Thoracic aorta (tissue), 2 donors: ENCODE results near the gene SOCS3. TPM values are rescaled to one million over a fixed set of nuclear protein-coding genes. Genes with fewer than 3 reads are reported as not detected.

Experiments used
- ATAC-seq: fragments of 150-250 bp; one replicate; pipeline ENCODE4 v1.8.0; 2017; ENCODE audit warnings: low read depth; ENCODE audit not compliant: insufficient number of reproducible peaks, low FRiP score
- DNase-seq: peaks from one replicate; pipeline ENCODE4 v3.0.0-alpha.2; 2020; ENCODE audit warnings: low spot score
- H3K27ac ChIP-seq, 2 donors: fragments of 200-600 bp; sonication (generic); 1 replicate in 1 of 2; 2 replicates in 1 of 2; pipeline ENCODE4 v1.5.1; 2016; ENCODE audit warnings: mild to moderate bottlenecking in 2 of 2, moderate library complexity in 2 of 2
- H3K27me3 ChIP-seq: fragments of 200-600 bp; sonication (generic); replicated peaks from 2 replicates; pipeline ENCODE4 v1.6.0; 2016; ENCODE audit warnings: mild to moderate bottlenecking; ENCODE audit not compliant: insufficient read depth
- H3K36me3 ChIP-seq: fragments of 200-600 bp; sonication (generic); one replicate; pipeline ENCODE4 v1.5.1; 2016
- H3K4me1 ChIP-seq, 2 donors: fragments of 200-600 bp; sonication (generic); 1 replicate in 1 of 2; 2 replicates in 1 of 2; pipeline versions ENCODE4 v1.5.1 to v1.6.0; 2016; ENCODE audit warnings: low read depth in 2 of 2, mild to moderate bottlenecking in 1 of 2; ENCODE audit not compliant: control insufficient read depth in 1 of 2
- H3K4me3 ChIP-seq: fragments of 200-600 bp; sonication (generic); 2 replicates; pipeline ENCODE4 v1.5.1; 2016; ENCODE audit warnings: mild to moderate bottlenecking
- H3K9me3 ChIP-seq: fragments of 200-600 bp; sonication (generic); 2 replicates; pipeline ENCODE4 v1.5.1; 2016
- CTCF ChIP-seq: fragments of 200-600 bp; sonication (generic); IDR thresholded peaks from one replicate; pipeline ENCODE4 v1.5.1; 2019; ENCODE audit warnings: antibody characterized with exemption
- total RNA-seq, 2 donors: library from RNA; depleted of rRNA; stranded (reverse); fragments of >200 nt; gene quantifications; one replicate each; pipeline versions ENCODE4 v1.1.0 to v1.2.3, GENCODE V29; 2016

Gene SOCS3
- total RNA-seq, 2 donors from 2014 or later, result 313 to 361 TPM

- peak overlapping the region; percentile 97 for H3K4me3 ChIP-seq
- peaks cover 29 to 49% of the 10 kb centered on the region in 2 donors for H3K4me1 ChIP-seq
- ATAC-seq, result no peak
- DNase-seq, result no peak
- no peaks in the 10 kb centered on the region for H3K9me3 ChIP-seq
- peaks cover 10% of the 10 kb centered on the region for H3K36me3 ChIP-seq
- TF ChIP-seq CTCF, result no peak
- no peaks in the 10 kb centered on the region for H3K27me3 ChIP-seq
- H3K27ac ChIP-seq, result peak overlapping the region; percentile 97
Measured at GRCh38 chr17:78358538-78359320, 1.1 kb downstream of the SOCS3 start.

DNA sequence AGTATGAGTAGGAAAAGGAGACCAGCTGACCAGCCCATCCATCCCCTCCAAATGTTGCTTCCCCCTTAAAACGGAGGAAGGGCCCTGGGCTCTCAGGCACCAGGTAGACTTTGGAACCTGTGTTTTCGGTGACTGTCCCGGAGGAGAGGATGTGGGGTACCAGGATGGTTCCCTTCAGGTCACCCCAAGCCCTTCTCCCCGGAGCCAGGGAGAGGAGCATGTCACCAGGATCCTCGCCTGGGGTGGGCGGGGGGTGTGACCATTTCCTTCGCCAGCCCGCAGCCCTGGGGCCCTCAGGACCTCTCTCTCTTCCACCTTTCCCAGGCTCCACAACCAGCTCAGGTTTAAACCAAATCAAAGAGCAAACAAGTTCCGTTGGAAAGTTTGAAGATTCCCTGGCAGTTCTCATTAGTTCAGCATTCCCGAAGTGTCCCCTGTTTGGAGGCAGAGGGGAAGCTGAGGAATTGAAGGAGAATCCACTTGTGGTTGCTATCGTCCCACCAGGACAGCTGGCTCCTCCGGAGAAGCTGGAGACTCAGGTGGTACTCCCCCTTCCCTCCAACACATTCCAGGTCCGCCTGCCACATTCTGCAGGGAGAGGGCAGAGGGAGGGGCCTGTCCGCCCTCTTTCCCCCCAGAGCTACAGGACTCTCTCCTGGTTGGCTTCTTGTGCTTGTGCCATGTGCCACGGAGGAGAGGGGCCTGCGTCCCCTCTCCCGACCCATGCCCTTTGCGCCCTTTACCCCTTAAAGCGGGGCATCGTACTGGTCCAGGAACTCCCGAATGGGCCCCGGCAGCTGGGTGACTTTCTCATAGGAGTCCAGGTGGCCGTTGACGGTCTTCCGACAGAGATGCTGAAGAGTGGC lies 2.0 kb downstream of the SOCS3 start:
- Histone ChIP-seq H3K4me3 (peak overlapping the region; percentile 97), H3K9me3 (no peaks in the 10 kb centered on the region), H3K4me1 (peaks cover 36 to 55% of the 10 kb centered on the region in 2 donors), H3K27me3 (no peaks in the 10 kb centered on the region), H3K36me3 (peaks cover 10% of the 10 kb centered on the region), H3K27ac (peak overlapping the region; percentile 6 to 97)
- ATAC-seq, result no peak
- DNase-seq, result no peak
- TF ChIP-seq CTCF, result no peak

GRCh38 chr17:78357177-78357586 lies 2.7 kb downstream of the SOCS3 start:
- H3K27ac ChIP-seq, result peak overlapping the region; percentile 6 to 33
- DNase-seq (no peak), ATAC-seq (no peak)
- H3K4me3 ChIP-seq, result peak overlapping the region; percentile 97
- H3K4me1 ChIP-seq, result peaks cover 40 to 60% of the 10 kb centered on the region in 2 donors
- no peak for TF ChIP-seq CTCF
- H3K36me3 ChIP-seq, result peaks cover 10% of the 10 kb centered on the region
- no peaks in the 10 kb centered on the region for H3K27me3 ChIP-seq
- H3K9me3 ChIP-seq, result no peaks in the 10 kb centered on the region

DNA sequence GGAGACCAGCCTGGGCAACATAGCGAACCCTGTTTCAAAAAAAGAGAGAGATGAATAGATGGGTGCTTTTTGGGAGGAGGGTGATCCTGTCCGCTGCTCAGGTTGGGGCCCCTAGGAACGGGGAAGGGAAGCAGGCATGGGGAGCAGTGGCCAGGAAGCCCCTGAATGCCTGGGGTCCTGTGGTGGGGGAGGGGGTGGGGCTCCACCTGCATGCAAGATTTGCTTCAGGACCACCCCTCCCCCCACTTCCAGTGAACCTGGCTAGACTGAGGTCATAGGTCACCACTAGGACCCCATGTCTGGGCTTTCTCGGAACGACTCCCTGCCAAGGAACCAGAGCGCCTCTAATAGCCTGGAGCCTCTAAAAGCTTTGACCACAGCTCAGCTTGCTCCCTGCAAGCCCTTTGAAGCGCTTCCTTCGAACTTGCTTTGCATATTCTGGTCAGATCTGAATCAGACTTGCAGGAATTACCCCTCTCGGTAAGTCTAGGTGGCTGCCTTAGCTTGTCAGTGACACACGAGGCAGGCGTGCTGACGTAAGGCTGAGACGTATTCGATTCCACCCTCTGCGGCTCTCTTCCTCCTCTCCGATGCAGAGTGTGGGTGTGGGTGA lies 3.7 kb downstream of the SOCS3 start:
- H3K27me3 ChIP-seq, result no peaks in the 10 kb centered on the region
- H3K4me1 ChIP-seq, result peaks cover 46 to 69% of the 10 kb centered on the region in 2 donors
- no peaks in the 10 kb centered on the region for H3K9me3 ChIP-seq
- TF ChIP-seq CTCF, result no peak
- H3K27ac ChIP-seq, result no peak overlapping the region
- peaks cover 10% of the 10 kb centered on the region for H3K36me3 ChIP-seq
- no peak for DNase-seq
- ATAC-seq, result no peak
- peak overlapping the region; percentile 9 for H3K4me3 ChIP-seq

DNA sequence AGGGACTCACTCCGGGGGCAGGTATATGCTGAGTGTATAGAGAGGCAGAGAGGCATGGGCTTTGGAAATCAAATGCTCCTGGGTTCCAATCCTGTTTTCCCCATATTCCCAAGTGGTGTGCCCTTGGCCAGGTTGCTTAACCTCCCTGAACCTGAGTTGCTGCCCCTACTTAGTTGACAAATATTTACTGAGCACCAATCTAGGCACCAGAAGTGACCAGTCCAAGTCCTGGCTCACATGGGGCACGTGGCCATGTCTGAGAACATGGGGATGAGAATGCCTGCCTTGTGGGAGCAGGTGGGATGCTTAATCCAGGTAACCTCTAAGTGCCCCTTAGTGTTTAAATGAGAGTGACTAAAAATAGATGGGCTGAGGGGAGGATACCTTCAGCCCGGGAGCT lies 4.2 kb downstream of the SOCS3 start:
- no peak overlapping the region for H3K4me3 ChIP-seq

More for the DNA sequence above, 4.2 kb downstream of the SOCS3 start:
- no peak for TF ChIP-seq CTCF
- no peaks in the 10 kb centered on the region for H3K27me3 ChIP-seq
- H3K4me1 ChIP-seq, result peaks cover 46 to 66% of the 10 kb centered on the region in 2 donors
- no peak for ATAC-seq
- H3K27ac ChIP-seq, result no peak overlapping the region
- DNase-seq, result no peak
- peaks cover 10% of the 10 kb centered on the region for H3K36me3 ChIP-seq
- H3K9me3 ChIP-seq, result no peaks in the 10 kb centered on the region
